HepG2 (cell line): ENCODE results near the gene FAM168A. TPM values are rescaled to one million over a fixed set of nuclear protein-coding genes. Genes with fewer than 3 reads are reported as not detected.

Source experiments
- ATAC-seq: fragments of 200-7000 bp; cut with Tn5 transposase; 3 replicates; pipeline ENCODE4 v1.9.1; 2020; ENCODE audit warnings: mild to moderate bottlenecking, moderate library complexity
- BruUV-seq: library from RNA; stranded (reverse); fragments of 400-500 nt; replicated peaks from 2 replicates; lab custom pipeline; 2021; lab: Mats Ljungman, UMichigan
- CTCF ChIA-PET: fragments of 300-600 bp; formaldehyde crosslinking; extraction: SDS; loops from one replicate; lab custom pipeline; 2021; ENCODE audit warnings: low total read pairs, inconsistent platforms, low intra/inter-chr PET ratio; lab: Yijun Ruan, JAX
- POLR2A ChIA-PET: fragments of 350-600 bp; sonication (Branson Sonifier 250); formaldehyde crosslinking; loops from one replicate; lab custom pipeline; 2020; ENCODE audit warnings: antibody characterized with exemption, inconsistent platforms; lab: Yijun Ruan, JAX
- DNase-seq: peaks from one replicate; pipeline ENCODE4 v3.0.0-alpha.2; 2015; ENCODE audit warnings: low spot score
- FAIRE-seq: peaks from 3 replicates; lab custom pipeline; 2011; peaks lifted over from hg19 to GRCh38; lab: Jason Lieb, UNC
- H2AFZ ChIP-seq: one replicate; pipeline ENCODE4 v1.6.1; 2011; ENCODE audit warnings: low read length, inconsistent platforms
- H3K27ac ChIP-seq: fragments of 300-600 bp; 3 replicates; pipeline ENCODE4 v1.8.0; 2011; ENCODE audit warnings: mixed run types, mild to moderate bottlenecking, mixed read lengths, low read length, inconsistent platforms; ENCODE audit not compliant: insufficient read depth; ENCODE audit errors: extremely low read length
- H3K27me3 ChIP-seq, 2 experiments: fragments of 200-600 bp in 1 of 2; 2 replicates in 1 of 2; 3 replicates in 1 of 2; pipeline versions ENCODE4 v1.6.0 to v1.8.0; 2011; ENCODE audit warnings: low read length in 2 of 2, mild to moderate bottlenecking in 2 of 2, moderate library complexity in 2 of 2, inconsistent platforms in 1 of 2; ENCODE audit not compliant: insufficient read depth in 2 of 2, control insufficient read depth in 1 of 2
- H3K36me3 ChIP-seq, 2 experiments: fragments of 200-600 bp in 1 of 2; replicated peaks in 1 of 2; 2 replicates in 1 of 2; 3 replicates in 1 of 2; pipeline versions ENCODE4 v1.5.1 to v1.8.0; 2011; ENCODE audit warnings: low read length in 2 of 2, inconsistent platforms in 1 of 2; ENCODE audit not compliant: insufficient read depth in 2 of 2, control insufficient read depth in 1 of 2
- H3K4me1 ChIP-seq: 2 replicates; pipeline ENCODE4 v1.5.1; 2012; ENCODE audit warnings: low read length, inconsistent platforms; ENCODE audit not compliant: insufficient read depth
- H3K4me2 ChIP-seq: 2 replicates; pipeline ENCODE4 v1.6.0; 2011; ENCODE audit warnings: low read depth, low read length, inconsistent platforms
- H3K4me3 ChIP-seq, 3 experiments: fragments of 200-600 bp in 1 of 3; sonication (generic), shearing (Covaris generic) in 1 of 3; replicated peaks in 1 of 3; 2 replicates each; pipeline ENCODE4 v1.5.1; 2011 to 2016; ENCODE audit warnings: low read length in 3 of 3, inconsistent platforms in 2 of 3, low read depth in 2 of 3, mild to moderate bottlenecking in 2 of 3, control low read depth in 1 of 3, mixed read lengths in 1 of 3; ENCODE audit not compliant: insufficient read depth in 1 of 3
- H3K79me2 ChIP-seq: one replicate; pipeline ENCODE4 v1.6.1; 2011; ENCODE audit warnings: low read length, inconsistent platforms; ENCODE audit not compliant: insufficient read depth
- H3K9ac ChIP-seq: 2 replicates; pipeline ENCODE4 v1.6.0; 2011; ENCODE audit warnings: mild to moderate bottlenecking, low read depth, low read length, inconsistent platforms; ENCODE audit not compliant: insufficient read depth
- H3K9me3 ChIP-seq: 2 replicates; pipeline ENCODE4 v1.5.1; 2012; ENCODE audit warnings: mild to moderate bottlenecking, low read length
- H4K20me1 ChIP-seq: 2 replicates; pipeline ENCODE4 v1.6.0; 2011; ENCODE audit warnings: inconsistent platforms, mild to moderate bottlenecking, low read length, moderate library complexity; ENCODE audit not compliant: insufficient read depth
- ATRX ChIP-seq: sonication (generic); formaldehyde crosslinking; IDR thresholded peaks from 2 replicates; pipeline ENCODE4 v1.4.0; 2020; ENCODE audit warnings: missing genetic modification reagents, borderline replicate concordance
- CREM ChIP-seq, 2 experiments: sonication (generic) in 1 of 2; formaldehyde crosslinking in 1 of 2; IDR thresholded peaks; 2 replicates each; pipeline versions ENCODE4 v1.4.0 to v1.6.1; 2016 to 2020; ENCODE audit warnings: antibody characterized with exemption in 1 of 2, mild to moderate bottlenecking in 1 of 2, missing genetic modification reagents in 1 of 2
- FLYWCH1 ChIP-seq: sonication (generic); formaldehyde crosslinking; IDR thresholded peaks from 2 replicates; pipeline ENCODE4 v1.8.1; 2023; ENCODE audit warnings: mild to moderate bottlenecking, missing genetic modification reagents
- FOXJ3 ChIP-seq: sonication (generic); formaldehyde crosslinking; IDR thresholded peaks from 2 replicates; pipeline ENCODE4 v1.4.0; 2020; ENCODE audit warnings: missing genetic modification reagents, mild to moderate bottlenecking, borderline replicate concordance
- HDAC1 ChIP-seq: sonication (generic); formaldehyde crosslinking; IDR thresholded peaks from 2 replicates; pipeline ENCODE4 v1.5.1; 2020; ENCODE audit warnings: mild to moderate bottlenecking, missing genetic modification reagents
- MNT ChIP-seq: fragments of 450-650 bp; IDR thresholded peaks from 2 replicates; pipeline ENCODE4 v1.6.1; 2016
- SMAD3 ChIP-seq: sonication (generic); formaldehyde crosslinking; IDR thresholded peaks from 2 replicates; pipeline ENCODE4 v1.4.0; 2020; ENCODE audit warnings: missing genetic modification reagents
- SUZ12 ChIP-seq: fragments of 150-350 bp; IDR thresholded peaks from 2 replicates; pipeline ENCODE4 v1.6.1; 2014; ENCODE audit warnings: low read depth, low read length
- TFDP1 ChIP-seq: IDR thresholded peaks from 2 replicates; pipeline ENCODE4 v1.6.1; 2016; ENCODE audit warnings: missing compliant biosample characterization, missing genetic modification reagents, borderline replicate concordance
- ZNF720 ChIP-seq: sonication (generic); formaldehyde crosslinking; IDR thresholded peaks from 2 replicates; pipeline ENCODE4 v1.4.0; 2020; ENCODE audit warnings: missing genetic modification reagents
- WGBS: methylation state at CpG from one replicate; pipeline ENCODE4 v1.1.6; 2017; ENCODE audit warnings: low lambda C conversion rate; 5-methylcytosine and 5-hydroxymethylcytosine counted together
- in situ Hi-C: cut with HindIII; loops from 2 replicates; pipeline ENCODE4 v1.10.0; 2017; ENCODE audit warnings: low pct_unique_long_range_greater_than_20kb; ENCODE audit not compliant: extremely low pct_ligation_motif_present
- intact Hi-C: fragments of 100-400 bp; cut with micrococcal nuclease; formaldehyde crosslinking; loops from one replicate; pipeline ENCODE4 v1.10.0; 2022; ENCODE audit not compliant: unreplicated experiment
- polyA plus RNA-seq, 8 experiments: library from polyadenylated mRNA; depleted of rRNA in 3 of 8; stranded (reverse) in 7 of 8; unstranded in 1 of 8; fragments of >200 nt; fragmentation: Illumina TruSeq in 4 of 8; extraction: Trizol in 4 of 8; gene quantifications; 2 replicates each; pipeline versions ENCODE4 v1.2.1 to v1.2.3, GENCODE V29; 2011 to 2016; ENCODE audit warnings: low read depth in 4 of 8, missing spikeins in 1 of 8, mixed read lengths in 1 of 8; ENCODE audit not compliant: insufficient read depth in 1 of 8
- total RNA-seq, 5 experiments: library from RNA; depleted of rRNA; stranded (reverse); fragments of >200 nt; fragmentation: Illumina TruSeq; extraction: Trizol; gene quantifications; 2 replicates each; pipeline ENCODE4 v1.2.3, GENCODE V29; 2016; ENCODE audit warnings: low read depth in 1 of 5

FAM168A gene
- total and polyA plus RNA-seq, 2 of the 13 experiments (the other 11 are each of a cell fraction or from before 2014, with no cell fraction given), result 13.9 to 15.8 TPM

GRCh38 chr11:73645121-73645969, 47.4 kb upstream of the FAM168A start:
- H3K36me3 ChIP-seq, result no peaks in the 10 kb centered on the region
- peaks cover 0 to 1% of the 10 kb centered on the region in 2 experiments; a peak in 2 of 5 replicates for H3K27me3 ChIP-seq
- POLR2A ChIA-PET, result interaction anchor here (0.7 kb wide), 1 partner anchor 28 kb away, joined by 3 read pairs; no protein-coding TSS in a partner anchor
- H3K9me3 ChIP-seq, result no peaks in the 10 kb centered on the region
- no peak overlapping the region; a peak in 1 of 6 replicates for H3K4me3 ChIP-seq
- peak overlapping the region; percentile 29; the same call in 1 of the 2 replicates for H3K4me2 ChIP-seq
- no peak overlapping the region for H3K27ac ChIP-seq
- TF ChIP-seq ATRX (CRISPR knock-in tag) (no peak), FLYWCH1 (CRISPR knock-in tag) (no peak), FOXJ3 (CRISPR knock-in tag) (no peak), SUZ12 (no peak), HDAC1 (CRISPR knock-in tag) (no peak), ZNF720 (CRISPR knock-in tag) (no peak), TFDP1 (CRISPR knock-in tag) (no peak), CREM (IDR thresholded peaks at IDR 0.05) (no peak), CREM (CRISPR knock-in tag; IDR thresholded peaks at IDR 0.05) (no peak), MNT (no peak), SMAD3 (CRISPR knock-in tag) (no peak)
- intact Hi-C loops, result no loop called here
- BruUV-seq, result no TSS peak
- no peak for DNase-seq
- 55% methylated on average over 16 of the region's 16 CpGs for WGBS
- H3K4me1 ChIP-seq, result peaks cover 50% of the 10 kb centered on the region
- H2AFZ ChIP-seq, result no peak overlapping the region
- H3K79me2 ChIP-seq, result peaks cover 2% of the 10 kb centered on the region
- no peak overlapping the region for H3K9ac ChIP-seq
- in situ Hi-C loops, result no loop called here
- no peak for FAIRE-seq
- no peaks in the 10 kb centered on the region for H4K20me1 ChIP-seq
- CTCF ChIA-PET, result no interaction called here
- ATAC-seq, result no peak
